Liver (tissue), 9 donors: ENCODE measurements around the gene EEA1. TPM values are rescaled to one million over a fixed set of nuclear protein-coding genes. Genes with fewer than 3 reads are reported as not detected.

Experiments
- DNase-seq: peaks from one replicate; pipeline ENCODE4 v3.0.0-alpha.2; 2017; ENCODE audit warnings: low spot score
- H3K27ac ChIP-seq, 2 donors: one replicate each; pipeline ENCODE4 v1.7.0; 2013; ENCODE audit warnings: inconsistent platforms in 2 of 2, low read length in 2 of 2, control low read depth in 1 of 2, low read depth in 1 of 2, mild to moderate bottlenecking in 1 of 2
- H3K27me3 ChIP-seq, 4 donors: one replicate each; pipeline versions ENCODE4 v1.6.1 to v1.7.0; 2013; ENCODE audit warnings: low read length in 3 of 4, inconsistent platforms in 1 of 4, mild to moderate bottlenecking in 1 of 4, moderate library complexity in 1 of 4; ENCODE audit not compliant: control insufficient read depth in 4 of 4, insufficient read depth in 4 of 4
- H3K36me3 ChIP-seq, 4 donors: one replicate each; pipeline versions ENCODE4 v1.6.1 to v1.7.0; 2013; ENCODE audit warnings: low read length in 3 of 4, mild to moderate bottlenecking in 3 of 4, low read depth in 1 of 4, moderate library complexity in 1 of 4; ENCODE audit not compliant: control insufficient read depth in 4 of 4, insufficient read depth in 3 of 4
- H3K4me1 ChIP-seq, 4 donors: one replicate each; pipeline versions ENCODE4 v1.6.1 to v1.7.0; 2013; ENCODE audit warnings: low read length in 3 of 4, mild to moderate bottlenecking in 3 of 4, moderate library complexity in 1 of 4; ENCODE audit not compliant: control insufficient read depth in 4 of 4, insufficient read depth in 4 of 4
- H3K4me3 ChIP-seq, 3 donors: one replicate each; pipeline versions ENCODE4 v1.6.1 to v1.7.0; 2013; ENCODE audit warnings: low read length in 3 of 3, control low read depth in 1 of 3, low read depth in 1 of 3, mild to moderate bottlenecking in 1 of 3
- H3K9ac ChIP-seq, 2 donors: one replicate each; pipeline ENCODE4 v1.7.0; 2013; ENCODE audit warnings: low read length in 2 of 2, mild to moderate bottlenecking in 2 of 2, moderate library complexity in 2 of 2, control low read depth in 1 of 2, low read depth in 1 of 2
- H3K9me3 ChIP-seq, 4 donors: one replicate each; pipeline versions ENCODE4 v1.6.1 to v1.7.0; 2013; ENCODE audit warnings: low read length in 3 of 4; ENCODE audit not compliant: control insufficient read depth in 4 of 4
- EGR1 ChIP-seq, 2 donors: IDR thresholded peaks; 2 replicates each; pipeline ENCODE4 v1.6.1; 2016 to 2018; ENCODE audit warnings: antibody characterized with exemption in 2 of 2, low read depth in 2 of 2
- FOXA1 ChIP-seq: IDR thresholded peaks from 2 replicates; pipeline ENCODE4 v1.6.1; 2016; ENCODE audit warnings: antibody characterized with exemption
- FOXA2 ChIP-seq: IDR thresholded peaks from 2 replicates; pipeline ENCODE4 v1.6.1; 2016; ENCODE audit warnings: antibody characterized with exemption
- GABPA ChIP-seq, 2 donors: IDR thresholded peaks in 1 of 2; conservative IDR thresholded peaks in 1 of 2; 2 replicates each; pipeline ENCODE4 v1.6.1; 2016; ENCODE audit warnings: antibody characterized with exemption in 2 of 2, mild to moderate bottlenecking in 1 of 2, moderate library complexity in 1 of 2
- HNF4A ChIP-seq, 2 donors: conservative IDR thresholded peaks; 2 replicates each; pipeline ENCODE4 v1.6.1; 2016; ENCODE audit warnings: antibody characterized with exemption in 2 of 2, mild to moderate bottlenecking in 2 of 2
- HNF4G ChIP-seq: IDR thresholded peaks from 2 replicates; pipeline ENCODE4 v1.6.1; 2016; ENCODE audit warnings: antibody characterized with exemption
- JUND ChIP-seq, 2 donors: IDR thresholded peaks; 2 replicates each; pipeline ENCODE4 v1.6.1; 2016; ENCODE audit warnings: antibody characterized with exemption in 2 of 2
- NR2F2 ChIP-seq: IDR thresholded peaks from 2 replicates; pipeline ENCODE4 v1.6.1; 2016; ENCODE audit warnings: antibody characterized with exemption
- RAD21 ChIP-seq, 2 donors: IDR thresholded peaks; 2 replicates each; pipeline ENCODE4 v1.6.1; 2016; ENCODE audit warnings: antibody characterized with exemption in 2 of 2, mild to moderate bottlenecking in 2 of 2
- RXRA ChIP-seq, 2 donors: IDR thresholded peaks; 2 replicates each; pipeline ENCODE4 v1.6.1; 2017 to 2018; ENCODE audit warnings: antibody characterized with exemption in 2 of 2, mild to moderate bottlenecking in 1 of 2
- SP1 ChIP-seq: IDR thresholded peaks from 2 replicates; pipeline ENCODE4 v1.6.1; 2018; ENCODE audit warnings: antibody characterized with exemption, mild to moderate bottlenecking
- TAF1 ChIP-seq: conservative IDR thresholded peaks from 2 replicates; pipeline ENCODE4 v1.6.1; 2016; ENCODE audit warnings: antibody characterized with exemption, mild to moderate bottlenecking
- YY1 ChIP-seq: IDR thresholded peaks from 2 replicates; pipeline ENCODE4 v1.6.1; 2016; ENCODE audit warnings: antibody characterized with exemption, mild to moderate bottlenecking
- WGBS: extraction: QIAGEN DNeasy Blood & Tissue Kit; methylation state at CpG from one replicate; pipeline ENCODE4 v1.1.7; 2013; 5-methylcytosine and 5-hydroxymethylcytosine counted together
- polyA plus RNA-seq, 2 donors: library from polyadenylated mRNA; stranded (reverse) in 1 of 2; unstranded in 1 of 2; fragments of 200-250 nt in 1 of 2; fragments of >200 nt in 1 of 2; fragmentation: Nextera tagmentation in 1 of 2; extraction: Ambion mirVana in 1 of 2; gene quantifications; one replicate each; pipeline versions ENCODE4 v1.2.1 to v1.2.3, GENCODE V29; 2013 to 2015
- total RNA-seq, 2 donors: library from RNA; depleted of rRNA; stranded (reverse); fragments of >200 nt; gene quantifications; one replicate each; pipeline ENCODE4 v1.2.3, GENCODE V29; 2014
- TF ChIP-seq, protein P1 (sequence below): IDR thresholded peaks from 2 replicates; pipeline ENCODE4 v1.6.1; 2016; ENCODE audit warnings: antibody characterized with exemption
- TF ChIP-seq, protein P2 (sequence below): fragments of 150-350 bp; IDR thresholded peaks from 2 replicates; pipeline ENCODE4 v1.5.1; 2017; ENCODE audit warnings: improper control_type of control experiment, low read depth, low read length; ENCODE audit not compliant: missing input control
- TF ChIP-seq, protein P3 (sequence below): IDR thresholded peaks from 2 replicates; pipeline ENCODE4 v1.6.1; 2016; ENCODE audit warnings: antibody characterized with exemption
- TF ChIP-seq, protein P4 (sequence below): IDR thresholded peaks from 2 replicates; pipeline ENCODE4 v1.6.1; 2016; ENCODE audit warnings: antibody characterized with exemption
- TF ChIP-seq, protein P5 (sequence below): IDR thresholded peaks from 2 replicates; pipeline ENCODE4 v1.6.1; 2016; ENCODE audit warnings: antibody characterized with exemption, mild to moderate bottlenecking
- donor health status: healthy.
- donor health status: healthy.
- donor health status: healthy.
- donor health status: healthy.
- donor health status: healthy.

The EEA1 gene
- total and polyA plus RNA-seq, 4 donors: 2.5 to 15.8 (median 9.1) TPM

DNA sequence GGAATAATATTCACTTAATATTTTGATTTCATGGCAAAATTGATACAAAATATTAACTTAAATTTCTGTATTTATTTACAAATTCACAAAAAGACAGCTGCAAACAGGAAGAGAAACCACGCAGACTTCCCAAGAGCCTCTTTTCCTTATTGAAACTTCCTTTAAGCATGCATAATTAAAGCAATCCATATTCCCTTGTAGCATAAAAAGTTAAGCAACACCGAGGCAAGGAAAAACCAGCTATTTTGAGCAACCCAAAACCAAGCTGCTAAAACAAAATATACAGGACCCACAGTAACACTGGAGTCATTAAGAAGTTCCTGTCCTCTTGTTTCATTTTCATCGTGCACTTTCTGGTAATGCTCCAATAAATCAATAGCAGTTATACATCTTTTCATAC, 58.0 kb downstream of the EEA1 start:
- WGBS: 50% methylated on average over 3 of the region's 3 CpGs
- no peak overlapping the region for H3K27ac ChIP-seq
- no peak overlapping the region for H3K4me3 ChIP-seq
- H3K9ac ChIP-seq: no peak overlapping the region
- H3K9me3 ChIP-seq: no peaks in the 10 kb centered on the region
- H3K4me1 ChIP-seq: peaks cover 0 to 4% (median 0%) of the 10 kb centered on the region in 4 donors
- TF ChIP-seq EGR1 (IDR thresholded peaks at IDR 0.05; ENCODE audit: low read depth in 2 of 2): no peak
- no peak for TF ChIP-seq HNF4A (conservative IDR thresholded peaks at IDR 0.05)
- TF ChIP-seq YY1: no peak
- TF ChIP-seq JUND (IDR thresholded peaks at IDR 0.05): no peak
- no peak for TF ChIP-seq GABPA (IDR thresholded peaks at IDR 0.05 in 1 of 2, conservative IDR thresholded peaks at IDR 0.05 in 1 of 2)
- TF ChIP-seq, protein P1, sequence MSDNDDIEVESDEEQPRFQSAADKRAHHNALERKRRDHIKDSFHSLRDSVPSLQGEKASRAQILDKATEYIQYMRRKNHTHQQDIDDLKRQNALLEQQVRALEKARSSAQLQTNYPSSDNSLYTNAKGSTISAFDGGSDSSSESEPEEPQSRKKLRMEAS: no peak
- no peak for TF ChIP-seq TAF1
- no peak for TF ChIP-seq RXRA (IDR thresholded peaks at IDR 0.05)
- no peak for TF ChIP-seq RAD21 (IDR thresholded peaks at IDR 0.05)
- TF ChIP-seq, protein P2, sequence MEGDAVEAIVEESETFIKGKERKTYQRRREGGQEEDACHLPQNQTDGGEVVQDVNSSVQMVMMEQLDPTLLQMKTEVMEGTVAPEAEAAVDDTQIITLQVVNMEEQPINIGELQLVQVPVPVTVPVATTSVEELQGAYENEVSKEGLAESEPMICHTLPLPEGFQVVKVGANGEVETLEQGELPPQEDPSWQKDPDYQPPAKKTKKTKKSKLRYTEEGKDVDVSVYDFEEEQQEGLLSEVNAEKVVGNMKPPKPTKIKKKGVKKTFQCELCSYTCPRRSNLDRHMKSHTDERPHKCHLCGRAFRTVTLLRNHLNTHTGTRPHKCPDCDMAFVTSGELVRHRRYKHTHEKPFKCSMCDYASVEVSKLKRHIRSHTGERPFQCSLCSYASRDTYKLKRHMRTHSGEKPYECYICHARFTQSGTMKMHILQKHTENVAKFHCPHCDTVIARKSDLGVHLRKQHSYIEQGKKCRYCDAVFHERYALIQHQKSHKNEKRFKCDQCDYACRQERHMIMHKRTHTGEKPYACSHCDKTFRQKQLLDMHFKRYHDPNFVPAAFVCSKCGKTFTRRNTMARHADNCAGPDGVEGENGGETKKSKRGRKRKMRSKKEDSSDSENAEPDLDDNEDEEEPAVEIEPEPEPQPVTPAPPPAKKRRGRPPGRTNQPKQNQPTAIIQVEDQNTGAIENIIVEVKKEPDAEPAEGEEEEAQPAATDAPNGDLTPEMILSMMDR: no peak
- no peak for TF ChIP-seq FOXA2
- TF ChIP-seq SP1: no peak
- no peak for TF ChIP-seq FOXA1
- TF ChIP-seq, protein P3, sequence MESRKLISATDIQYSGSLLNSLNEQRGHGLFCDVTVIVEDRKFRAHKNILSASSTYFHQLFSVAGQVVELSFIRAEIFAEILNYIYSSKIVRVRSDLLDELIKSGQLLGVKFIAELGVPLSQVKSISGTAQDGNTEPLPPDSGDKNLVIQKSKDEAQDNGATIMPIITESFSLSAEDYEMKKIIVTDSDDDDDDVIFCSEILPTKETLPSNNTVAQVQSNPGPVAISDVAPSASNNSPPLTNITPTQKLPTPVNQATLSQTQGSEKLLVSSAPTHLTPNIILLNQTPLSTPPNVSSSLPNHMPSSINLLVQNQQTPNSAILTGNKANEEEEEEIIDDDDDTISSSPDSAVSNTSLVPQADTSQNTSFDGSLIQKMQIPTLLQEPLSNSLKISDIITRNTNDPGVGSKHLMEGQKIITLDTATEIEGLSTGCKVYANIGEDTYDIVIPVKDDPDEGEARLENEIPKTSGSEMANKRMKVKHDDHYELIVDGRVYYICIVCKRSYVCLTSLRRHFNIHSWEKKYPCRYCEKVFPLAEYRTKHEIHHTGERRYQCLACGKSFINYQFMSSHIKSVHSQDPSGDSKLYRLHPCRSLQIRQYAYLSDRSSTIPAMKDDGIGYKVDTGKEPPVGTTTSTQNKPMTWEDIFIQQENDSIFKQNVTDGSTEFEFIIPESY: no peak
- TF ChIP-seq NR2F2: no peak
- TF ChIP-seq, protein P4, sequence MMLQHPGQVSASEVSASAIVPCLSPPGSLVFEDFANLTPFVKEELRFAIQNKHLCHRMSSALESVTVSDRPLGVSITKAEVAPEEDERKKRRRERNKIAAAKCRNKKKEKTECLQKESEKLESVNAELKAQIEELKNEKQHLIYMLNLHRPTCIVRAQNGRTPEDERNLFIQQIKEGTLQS: no peak
- TF ChIP-seq, protein P5, sequence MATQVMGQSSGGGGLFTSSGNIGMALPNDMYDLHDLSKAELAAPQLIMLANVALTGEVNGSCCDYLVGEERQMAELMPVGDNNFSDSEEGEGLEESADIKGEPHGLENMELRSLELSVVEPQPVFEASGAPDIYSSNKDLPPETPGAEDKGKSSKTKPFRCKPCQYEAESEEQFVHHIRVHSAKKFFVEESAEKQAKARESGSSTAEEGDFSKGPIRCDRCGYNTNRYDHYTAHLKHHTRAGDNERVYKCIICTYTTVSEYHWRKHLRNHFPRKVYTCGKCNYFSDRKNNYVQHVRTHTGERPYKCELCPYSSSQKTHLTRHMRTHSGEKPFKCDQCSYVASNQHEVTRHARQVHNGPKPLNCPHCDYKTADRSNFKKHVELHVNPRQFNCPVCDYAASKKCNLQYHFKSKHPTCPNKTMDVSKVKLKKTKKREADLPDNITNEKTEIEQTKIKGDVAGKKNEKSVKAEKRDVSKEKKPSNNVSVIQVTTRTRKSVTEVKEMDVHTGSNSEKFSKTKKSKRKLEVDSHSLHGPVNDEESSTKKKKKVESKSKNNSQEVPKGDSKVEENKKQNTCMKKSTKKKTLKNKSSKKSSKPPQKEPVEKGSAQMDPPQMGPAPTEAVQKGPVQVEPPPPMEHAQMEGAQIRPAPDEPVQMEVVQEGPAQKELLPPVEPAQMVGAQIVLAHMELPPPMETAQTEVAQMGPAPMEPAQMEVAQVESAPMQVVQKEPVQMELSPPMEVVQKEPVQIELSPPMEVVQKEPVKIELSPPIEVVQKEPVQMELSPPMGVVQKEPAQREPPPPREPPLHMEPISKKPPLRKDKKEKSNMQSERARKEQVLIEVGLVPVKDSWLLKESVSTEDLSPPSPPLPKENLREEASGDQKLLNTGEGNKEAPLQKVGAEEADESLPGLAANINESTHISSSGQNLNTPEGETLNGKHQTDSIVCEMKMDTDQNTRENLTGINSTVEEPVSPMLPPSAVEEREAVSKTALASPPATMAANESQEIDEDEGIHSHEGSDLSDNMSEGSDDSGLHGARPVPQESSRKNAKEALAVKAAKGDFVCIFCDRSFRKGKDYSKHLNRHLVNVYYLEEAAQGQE: no peak
- TF ChIP-seq HNF4G: no peak
- peaks cover 0 to 2% (median under 1%) of the 10 kb centered on the region in 4 donors for H3K36me3 ChIP-seq
- no peaks in the 10 kb centered on the region for H3K27me3 ChIP-seq
- DNase-seq: no peak
